Ovary (tissue), 9 donors: ENCODE results near the gene CBS. TPM values are rescaled to one million over a fixed set of nuclear protein-coding genes. Genes with fewer than 3 reads are reported as not detected.

Experiments used
- DNase-seq, 5 donors: peaks; one replicate each; pipeline ENCODE4 v3.0.0-alpha.2; 2019 to 2020
- H3K27ac ChIP-seq, 2 donors: fragments of 200-600 bp; one replicate each; pipeline versions ENCODE4 v1.5.1 to v1.8.0; 2019 to 2022
- H3K27me3 ChIP-seq: fragments of 200-600 bp; one replicate; pipeline ENCODE4 v1.8.0; 2022
- H3K36me3 ChIP-seq: fragments of 200-600 bp; sonication (generic); one replicate; pipeline ENCODE4 v1.5.1; 2019
- H3K4me1 ChIP-seq: one replicate; pipeline ENCODE4 v1.8.1; 2013; ENCODE audit warnings: mild to moderate bottlenecking, moderate library complexity; ENCODE audit not compliant: insufficient read depth
- H3K4me3 ChIP-seq: fragments of 200-600 bp; sonication (generic); one replicate; pipeline ENCODE4 v1.5.1; 2017
- H3K9me3 ChIP-seq, 2 donors: fragments of 200-600 bp in 1 of 2; sonication (generic) in 1 of 2; one replicate each; pipeline versions ENCODE4 v1.5.1 to v1.8.1; 2013 to 2019; ENCODE audit warnings: mild to moderate bottlenecking in 1 of 2, moderate library complexity in 1 of 2
- EP300 ChIP-seq: sonication (generic); formaldehyde crosslinking; IDR thresholded peaks from one replicate; pipeline ENCODE4 v1.6.1; 2017; ENCODE audit warnings: antibody characterized with exemption
- POLR2A ChIP-seq: fragments of 450-650 bp; IDR thresholded peaks from one replicate; pipeline ENCODE4 v1.6.1; 2017; ENCODE audit warnings: antibody characterized with exemption, mild to moderate bottlenecking, moderate library complexity
- WGBS, 3 donors: extraction: QIAGEN DNeasy Blood & Tissue Kit in 1 of 3; methylation state at CpG; one replicate each; pipeline versions ENCODE4 v1.1.5 to v1.1.7; 2013 to 2017; 5-methylcytosine and 5-hydroxymethylcytosine counted together
- intact Hi-C, 4 donors: fragments of 100-400 bp; cut with DNase I; formaldehyde crosslinking; loops; one replicate each; pipeline versions ENCODE4 v1.11.0 to v1.15.1; 2022 to 2023
- polyA plus RNA-seq, 2 donors: library from polyadenylated mRNA; stranded (reverse); fragments of 200-250 nt in 1 of 2; fragments of 350-450 nt in 1 of 2; fragmentation: Illumina TruSeq in 1 of 2; extraction: RNeasy Lipid Tissue Mini Kit (QIAGEN cat#74804) in 1 of 2; gene quantifications; one replicate each; pipeline ENCODE4 v1.2.3, GENCODE V29; 2013 to 2014
- total RNA-seq, 7 donors: library from RNA; depleted of rRNA in 2 of 7; stranded (reverse); fragments of >200 nt in 2 of 7; fragmentation: NEBNext Ultra II Directional in 3 of 7; extraction: Animal tissue kit (Norgen Biotek cat#: 25700) in 3 of 7; gene quantifications; one replicate each; pipeline versions ENCODE4 v1.1.0 to v1.2.4, GENCODE V29; 2016 to 2023
- TF ChIP-seq, protein P1 (sequence below), 3 donors: fragments of 450-650 bp in 2 of 3; fragments of 200-600 bp in 1 of 3; IDR thresholded peaks; one replicate each; pipeline versions ENCODE4 v1.5.1 to v1.8.0; 2016 to 2022; ENCODE audit warnings: antibody characterized with exemption in 3 of 3, mild to moderate bottlenecking in 1 of 3
- donor health status: DM: no; HTN: no; CAD: no; lungs with moderate emphysema.
- donor health status: DM: no; HTN: no; CAD: no.
- donor health status: Bipolar disorder and iron deficiency.
- donor health status: DM: yes; HTN: yes; CAD: no.
- donor health status: DM: no; HTN: no; CAD: no.
- donor health status: DM: yes; HTN: yes; CAD: no.

Gene CBS
- total and polyA plus RNA-seq, 9 donors = 7.1 to 114 (median 50.6) TPM

DNA sequence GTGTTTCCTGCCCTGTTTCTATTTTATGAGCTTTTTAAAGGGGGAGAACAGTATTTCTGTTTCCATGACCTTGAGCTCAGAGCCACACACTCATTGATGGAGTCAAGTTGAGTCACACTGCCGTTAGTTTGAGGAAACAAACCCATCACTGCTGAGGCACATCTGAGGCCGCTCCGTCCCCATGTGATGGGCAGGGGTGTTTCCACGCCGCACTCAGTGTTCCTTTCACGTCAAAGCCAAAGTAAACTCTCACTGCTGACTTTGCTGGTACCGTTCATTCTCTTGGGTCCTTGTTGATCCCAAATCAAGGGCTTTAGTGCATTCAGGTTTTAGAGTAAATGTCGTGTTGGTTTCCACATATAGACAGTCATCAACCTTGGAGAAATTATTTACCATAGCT, 52.5 kb downstream of the CBS start:
- no peak overlapping the region for H3K4me3 ChIP-seq
- 60 to 76% (median 73%) methylated on average over 8 of the region's 8 CpGs for WGBS, 3 donors
- intact Hi-C loops = no loop called here
- no peak overlapping the region for H3K27ac ChIP-seq
- TF ChIP-seq, protein P1, sequence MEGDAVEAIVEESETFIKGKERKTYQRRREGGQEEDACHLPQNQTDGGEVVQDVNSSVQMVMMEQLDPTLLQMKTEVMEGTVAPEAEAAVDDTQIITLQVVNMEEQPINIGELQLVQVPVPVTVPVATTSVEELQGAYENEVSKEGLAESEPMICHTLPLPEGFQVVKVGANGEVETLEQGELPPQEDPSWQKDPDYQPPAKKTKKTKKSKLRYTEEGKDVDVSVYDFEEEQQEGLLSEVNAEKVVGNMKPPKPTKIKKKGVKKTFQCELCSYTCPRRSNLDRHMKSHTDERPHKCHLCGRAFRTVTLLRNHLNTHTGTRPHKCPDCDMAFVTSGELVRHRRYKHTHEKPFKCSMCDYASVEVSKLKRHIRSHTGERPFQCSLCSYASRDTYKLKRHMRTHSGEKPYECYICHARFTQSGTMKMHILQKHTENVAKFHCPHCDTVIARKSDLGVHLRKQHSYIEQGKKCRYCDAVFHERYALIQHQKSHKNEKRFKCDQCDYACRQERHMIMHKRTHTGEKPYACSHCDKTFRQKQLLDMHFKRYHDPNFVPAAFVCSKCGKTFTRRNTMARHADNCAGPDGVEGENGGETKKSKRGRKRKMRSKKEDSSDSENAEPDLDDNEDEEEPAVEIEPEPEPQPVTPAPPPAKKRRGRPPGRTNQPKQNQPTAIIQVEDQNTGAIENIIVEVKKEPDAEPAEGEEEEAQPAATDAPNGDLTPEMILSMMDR (IDR thresholded peaks at IDR 0.05) = no peak
- TF ChIP-seq POLR2A (no peak), EP300 (no peak)
- H3K36me3 ChIP-seq = no peaks in the 10 kb centered on the region
- no peaks in the 10 kb centered on the region for H3K27me3 ChIP-seq
- peaks cover 6% of the 10 kb centered on the region for H3K4me1 ChIP-seq
- no peak for DNase-seq
- H3K9me3 ChIP-seq = no peaks in the 10 kb centered on the region

DNA sequence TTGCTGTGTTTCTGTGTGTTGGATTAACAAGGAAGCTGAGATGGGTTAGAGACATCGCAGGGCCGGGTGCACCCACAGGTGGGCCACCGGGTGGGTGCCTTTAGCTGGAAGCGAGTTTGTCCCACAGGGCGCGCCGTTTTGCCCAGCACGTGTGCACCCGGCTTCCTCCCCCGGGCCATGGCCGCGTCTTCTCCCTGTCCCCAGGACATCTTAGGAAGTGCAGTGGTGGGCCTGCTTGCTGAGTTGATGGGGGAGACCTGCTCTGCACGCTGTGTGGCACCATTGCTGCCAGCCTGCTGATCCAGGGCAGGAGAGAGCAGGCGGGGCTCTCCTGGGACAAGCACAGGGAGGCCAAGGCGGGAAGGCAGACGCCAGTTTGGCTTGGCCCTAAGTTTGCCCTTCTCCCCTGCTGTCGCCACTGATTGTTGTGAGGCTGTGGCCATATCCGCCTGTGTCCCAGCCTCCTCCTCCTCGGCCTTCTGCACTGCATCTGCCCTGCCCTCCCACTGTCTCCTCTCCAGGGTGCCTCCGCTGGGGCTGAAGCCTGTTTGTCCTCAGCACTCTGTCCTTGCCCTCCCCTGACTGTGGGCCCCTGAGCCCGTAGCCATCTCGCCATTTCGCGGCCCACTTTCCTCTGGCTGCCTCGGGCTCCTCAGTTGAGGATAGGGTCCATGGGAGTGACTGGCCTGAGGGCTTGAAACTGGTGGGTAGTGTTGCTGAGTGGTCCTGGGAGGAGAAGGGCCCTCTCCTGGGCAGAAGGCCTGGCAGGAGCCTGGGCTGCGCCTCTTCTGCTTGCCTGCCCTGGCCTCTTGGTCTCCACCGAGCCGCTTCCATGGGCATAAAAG, 53.7 kb downstream of the CBS start:
- WGBS, 3 donors = 93 to 95% (median 94%) methylated on average over 26 to 28 of the region's 28 CpGs
- intact Hi-C loops = no loop called here
- Histone ChIP-seq H3K9me3 (no peaks in the 10 kb centered on the region), H3K27ac (peak overlapping the region in 1 of 2 donors; percentile 14), H3K27me3 (no peaks in the 10 kb centered on the region), H3K36me3 (no peaks in the 10 kb centered on the region), H3K4me3 (no peak overlapping the region), H3K4me1 (peaks cover 6% of the 10 kb centered on the region)
- TF ChIP-seq, protein P1 (IDR thresholded peaks at IDR 0.05) = no peak
- TF ChIP-seq POLR2A (no peak), EP300 (no peak)
- no peak for DNase-seq

DNA sequence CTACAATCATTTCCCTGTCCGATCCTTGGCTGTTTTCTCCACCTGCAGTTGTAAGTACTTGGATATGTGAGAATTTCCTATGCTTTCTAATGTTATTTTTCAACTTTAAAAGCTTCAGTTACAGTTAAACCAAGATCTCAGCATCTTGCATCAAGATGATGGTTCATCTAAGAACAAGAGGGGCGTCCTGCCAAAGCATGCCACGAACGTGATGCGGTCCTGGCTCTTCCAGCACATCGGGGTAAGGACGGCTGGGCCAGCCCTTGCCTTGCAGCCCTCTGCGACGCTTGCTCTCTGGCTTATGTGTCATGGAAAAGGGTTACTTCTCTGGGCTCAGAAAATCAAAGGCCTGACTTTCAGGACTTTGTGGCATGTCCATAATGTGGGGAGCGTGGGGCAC, 54.4 kb downstream of the CBS start:
- TF ChIP-seq POLR2A = no peak
- TF ChIP-seq, protein P1 (IDR thresholded peaks at IDR 0.05) = no peak
- TF ChIP-seq EP300 = no peak
- Histone ChIP-seq H3K27ac (no peak overlapping the region), H3K9me3 (no peaks in the 10 kb centered on the region), H3K4me3 (no peak overlapping the region), H3K4me1 (peaks cover 6% of the 10 kb centered on the region), H3K36me3 (no peaks in the 10 kb centered on the region), H3K27me3 (no peaks in the 10 kb centered on the region)
- no peak for DNase-seq
- WGBS, 3 donors = 89 to 93% (median 93%) methylated on average over 10 of the region's 10 CpGs
- intact Hi-C loops = no loop called here

DNA sequence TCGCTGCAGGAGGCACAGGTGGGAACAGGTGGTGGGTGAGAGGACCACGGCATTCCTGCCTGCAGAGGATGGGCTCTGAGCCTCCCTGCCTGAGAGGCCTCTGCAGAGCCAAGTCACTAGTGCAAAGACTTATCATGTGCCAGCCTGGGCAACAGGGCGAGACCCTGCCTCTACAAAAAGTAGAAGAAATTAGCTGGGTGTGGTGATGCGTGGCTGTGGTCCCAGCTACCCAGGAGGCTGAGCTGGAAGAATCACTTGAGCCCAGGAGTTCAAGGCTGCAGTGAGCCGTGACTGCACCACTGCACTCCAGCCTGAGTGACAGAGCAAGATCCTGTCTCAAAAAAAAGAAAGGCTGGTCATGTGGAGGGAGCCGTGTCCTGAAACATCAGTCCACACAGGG, 54.9 kb downstream of the CBS start:
- no peaks in the 10 kb centered on the region for H3K9me3 ChIP-seq
- intact Hi-C loops = no loop called here
- no peaks in the 10 kb centered on the region for H3K36me3 ChIP-seq
- no peaks in the 10 kb centered on the region for H3K27me3 ChIP-seq
- 75 to 88% (median 87%) methylated on average over 6 of the region's 6 CpGs for WGBS, 3 donors
- DNase-seq = no peak
- no peak overlapping the region for H3K27ac ChIP-seq
- no peak overlapping the region for H3K4me3 ChIP-seq
- peaks cover 6% of the 10 kb centered on the region for H3K4me1 ChIP-seq
- TF ChIP-seq POLR2A (no peak), EP300 (no peak)
- TF ChIP-seq, protein P1 (IDR thresholded peaks at IDR 0.05) = no peak
